GM10248 (cell line): ENCODE data around the gene GLCE.

Experiments used
- CTCF ChIA-PET: fragments of 300-600 bp; sonication (Branson Sonifier 250); formaldehyde crosslinking; extraction: SDS; loops from one replicate; lab custom pipeline; 2021; ENCODE audit warnings: antibody characterized with exemption; lab: Yijun Ruan, JAX
- POLR2A ChIA-PET: fragments of 350-650 bp; sonication (Branson Sonifier 250); formaldehyde crosslinking; extraction: SDS; loops from one replicate; lab custom pipeline; 2020; ENCODE audit warnings: antibody characterized with exemption; lab: Yijun Ruan, JAX
- DNase-seq: peaks from one replicate; pipeline ENCODE4 v3.0.0; 2012; ENCODE audit errors: extremely low spot score
- CTCF ChIP-seq: IDR thresholded peaks from 2 replicates; pipeline ENCODE4 v1.5.1; 2012; ENCODE audit warnings: mild to moderate bottlenecking, low read depth; ENCODE audit errors: extremely low read depth, missing control alignments, control extremely low read depth

Gene GLCE

GRCh38 chr15:69271217-69271616, 110.8 kb downstream of the GLCE start:
- ChIA-PET POLR2A (no interaction called here), CTCF (interaction anchor here (2.0 kb wide), 1 partner anchor 9 kb away, joined by 5 read pairs; no protein-coding TSS in a partner anchor)
- TF ChIP-seq CTCF, result no peak
- DNase-seq, result no peak

GRCh38 chr15:69272139-69272538, 111.7 kb downstream of the GLCE start:
- TF ChIP-seq CTCF, result no peak
- CTCF ChIA-PET, result no interaction called here
- POLR2A ChIA-PET, result no interaction called here
- no peak for DNase-seq

- CTCF ChIA-PET, result no interaction called here
- no peak for TF ChIP-seq CTCF
- POLR2A ChIA-PET, result no interaction called here
- DNase-seq, result no peak
Observed at GRCh38 chr15:69272891-69273290, 112.5 kb downstream of the GLCE start.

GRCh38 chr15:69275074-69275670, 114.7 kb downstream of the GLCE start:
- POLR2A ChIA-PET, result no interaction called here
- TF ChIP-seq CTCF, result no peak
- CTCF ChIA-PET, result interaction anchor here (0.9 kb wide), 1 partner anchor 27 kb away, joined by 3 read pairs; no protein-coding TSS in a partner anchor
- DNase-seq, result no peak

GRCh38 chr15:69275933-69276560, 115.6 kb downstream of the GLCE start:
- POLR2A ChIA-PET, result no interaction called here
- no peak for TF ChIP-seq CTCF

GRCh38 chr15:69277316-69277715, 116.9 kb downstream of the GLCE start:
- TF ChIP-seq CTCF, result no peak
- POLR2A ChIA-PET, result no interaction called here
- CTCF ChIA-PET, result interaction anchor here (1.0 to 1.7 kb wide), 2 partner anchors 9 to 11 kb away, joined by 3 to 4 read pairs; no protein-coding TSS in a partner anchor
- DNase-seq, result no peak

More at GRCh38 chr15:69275933-69276560, 115.6 kb downstream of the GLCE start:
- CTCF ChIA-PET, result interaction anchor here (0.9 to 1.7 kb wide), 2 partner anchors 9 to 26 kb away, joined by 3 to 4 read pairs; no protein-coding TSS in a partner anchor
- DNase-seq, result no peak
